Measurements from ENCODE around the gene THOC1.

Gene THOC1

DNA sequence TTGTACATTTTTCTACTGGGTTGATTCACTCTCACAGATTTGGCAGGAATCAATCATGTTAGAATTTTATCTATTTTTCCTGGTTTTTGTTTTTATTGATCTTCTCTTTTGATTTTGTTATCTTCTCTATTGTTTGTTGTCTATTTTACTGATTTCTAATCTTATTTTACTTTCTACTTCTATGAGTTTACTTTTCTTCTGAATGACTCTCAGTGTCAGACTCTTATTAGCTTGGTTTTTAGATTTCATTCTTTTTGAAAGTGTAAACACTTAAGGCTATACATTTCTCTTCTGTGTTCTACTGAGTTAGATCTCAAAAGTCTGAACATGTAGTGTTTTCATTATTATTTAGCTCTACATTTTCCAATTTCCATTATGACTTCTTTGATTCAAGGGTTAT, 47.1 kb downstream of the THOC1 start:
- Mint-ChIP-seq H3K4me1 (ENCODE audit: low read depth in 2 of 2) (peaks cover 4 to 5% of the 10 kb centered on the region in 2 donors), H3K27ac (peak overlapping the region; percentile 1 to 20), H3K9me3 (no peaks in the 10 kb centered on the region), H3K27me3 (no peaks in the 10 kb centered on the region), H3K4me3 (no peak overlapping the region), H3K36me3 (ENCODE audit: insufficient read depth) (peaks cover 60% of the 10 kb centered on the region)
- no peak for ATAC-seq (replicated peaks)
- no peak for DNase-seq

- Mint-ChIP-seq H3K36me3 (ENCODE audit: insufficient read depth) (peaks cover 60% of the 10 kb centered on the region), H3K4me1 (ENCODE audit: low read depth in 2 of 2) (peaks cover 4 to 5% of the 10 kb centered on the region in 2 donors), H3K27ac (peak overlapping the region; percentile 84 to 93), H3K4me3 (no peak overlapping the region), H3K27me3 (no peaks in the 10 kb centered on the region), H3K9me3 (no peaks in the 10 kb centered on the region)
- ATAC-seq (replicated peaks), result no peak
- no peak for DNase-seq
Observed at GRCh38 chr18:217532-218336, 50.1 kb downstream of the THOC1 start.

DNA sequence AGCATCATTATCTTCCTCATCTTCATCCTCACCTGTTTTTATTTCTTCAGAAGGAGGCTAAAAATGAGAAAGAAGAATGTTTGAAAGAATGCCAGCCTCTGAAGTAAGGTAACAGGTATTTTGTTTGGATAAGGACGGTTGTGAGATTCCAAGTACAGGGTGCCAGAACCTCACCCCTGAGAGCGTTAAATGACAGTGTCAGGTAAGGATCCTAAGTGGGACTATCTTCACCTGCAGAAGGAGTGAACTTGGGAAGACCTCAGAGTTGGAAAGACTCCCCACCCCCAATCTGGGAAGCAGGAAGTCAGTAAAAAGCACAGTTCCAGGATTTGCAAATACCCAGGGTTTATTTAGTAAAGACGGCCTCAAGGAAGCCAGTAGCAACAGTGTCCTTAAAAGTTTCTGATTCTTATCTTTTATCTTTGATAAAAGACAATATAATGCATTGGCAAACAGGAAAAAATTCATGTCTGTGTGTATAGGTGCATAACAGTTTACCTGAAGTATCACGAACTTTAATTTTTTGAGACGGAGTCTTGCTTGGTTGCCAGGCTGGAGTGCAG, 52.3 kb downstream of the THOC1 start:
- H3K9me3 Mint-ChIP-seq, result no peaks in the 10 kb centered on the region

GRCh38 chr18:213966-214365, 53.9 kb downstream of the THOC1 start:
- no peak overlapping the region for H3K4me3 Mint-ChIP-seq
- no peaks in the 10 kb centered on the region for H3K9me3 Mint-ChIP-seq
- no peaks in the 10 kb centered on the region for H3K27me3 Mint-ChIP-seq
- H3K4me1 Mint-ChIP-seq (ENCODE audit: low read depth in 2 of 2), result peaks cover 4 to 5% of the 10 kb centered on the region in 2 donors
- peak overlapping the region; percentile 8 to 14 for H3K27ac Mint-ChIP-seq
- DNase-seq, result no peak
- ATAC-seq (replicated peaks), result no peak
- peaks cover 86% of the 10 kb centered on the region for H3K36me3 Mint-ChIP-seq (ENCODE audit: insufficient read depth)

More for the DNA sequence above, 52.3 kb downstream of the THOC1 start:
- Mint-ChIP-seq H3K27ac (no peak overlapping the region), H3K27me3 (no peaks in the 10 kb centered on the region), H3K4me3 (no peak overlapping the region), H3K36me3 (ENCODE audit: insufficient read depth) (peaks cover 74% of the 10 kb centered on the region), H3K4me1 (ENCODE audit: low read depth in 2 of 2) (peaks cover 4 to 5% of the 10 kb centered on the region in 2 donors)
- ATAC-seq (replicated peaks) (no peak), DNase-seq (no peak)

GRCh38 chr18:213505-213904, 54.3 kb downstream of the THOC1 start:
- no peaks in the 10 kb centered on the region for H3K27me3 Mint-ChIP-seq
- peaks cover 91% of the 10 kb centered on the region for H3K36me3 Mint-ChIP-seq (ENCODE audit: insufficient read depth)
- DNase-seq, result no peak
- no peaks in the 10 kb centered on the region for H3K9me3 Mint-ChIP-seq
- no peak overlapping the region for H3K4me3 Mint-ChIP-seq
- peak overlapping the region; percentile 8 to 14 for H3K27ac Mint-ChIP-seq
- no peak for ATAC-seq (replicated peaks)
- H3K4me1 Mint-ChIP-seq (ENCODE audit: low read depth in 2 of 2), result peaks cover 4 to 5% of the 10 kb centered on the region in 2 donors

DNA sequence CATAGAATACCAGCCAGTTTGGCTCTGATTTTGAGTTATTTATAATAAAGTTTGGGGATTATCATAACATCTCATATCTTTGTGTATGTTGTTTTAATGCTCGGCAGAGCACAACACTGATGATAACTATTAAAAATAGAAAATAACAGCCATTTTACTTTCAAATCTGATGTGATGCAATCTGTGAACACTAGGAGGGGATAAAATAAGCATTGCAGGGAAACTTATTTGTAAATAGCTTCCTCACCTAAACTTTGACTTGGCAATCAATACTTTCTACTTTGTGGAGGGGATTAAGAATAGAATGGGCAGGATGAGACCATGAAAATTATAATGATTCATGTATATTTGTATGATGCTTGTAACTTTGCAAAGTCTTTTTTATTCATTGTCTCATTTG, 55.1 kb downstream of the THOC1 start:
- DNase-seq (no peak), ATAC-seq (replicated peaks) (no peak)
- H3K27ac Mint-ChIP-seq, result no peak overlapping the region
- no peaks in the 10 kb centered on the region for H3K27me3 Mint-ChIP-seq
- H3K36me3 Mint-ChIP-seq (ENCODE audit: insufficient read depth), result peaks cover 91% of the 10 kb centered on the region
- peaks cover 4 to 6% of the 10 kb centered on the region in 2 donors for H3K4me1 Mint-ChIP-seq (ENCODE audit: low read depth in 2 of 2)
- H3K9me3 Mint-ChIP-seq, result no peaks in the 10 kb centered on the region
- H3K4me3 Mint-ChIP-seq, result no peak overlapping the region

DNA sequence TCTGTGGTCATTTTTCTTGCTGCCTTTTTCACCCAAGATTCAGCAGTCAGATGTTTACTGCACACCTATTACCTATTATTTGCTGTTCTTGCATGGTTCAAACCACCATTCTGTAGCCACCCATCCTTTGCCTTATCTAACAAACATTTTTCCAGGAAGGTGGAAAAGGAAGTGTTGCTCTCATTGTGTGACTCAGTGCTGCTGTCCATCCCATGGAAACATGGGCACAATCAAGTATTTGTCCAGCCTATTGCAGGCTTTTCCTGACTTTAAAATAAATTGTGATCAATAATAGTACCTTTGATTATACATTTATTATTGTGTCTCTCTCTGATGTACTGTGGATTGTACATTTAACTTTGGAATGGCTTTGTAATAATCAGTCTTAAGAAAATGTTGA, 56.3 kb downstream of the THOC1 start:
- DNase-seq, result no peak
- H3K27me3 Mint-ChIP-seq, result no peaks in the 10 kb centered on the region
- H3K36me3 Mint-ChIP-seq (ENCODE audit: insufficient read depth), result peaks cover 87% of the 10 kb centered on the region

GRCh38 chr18:210733-211132, 57.1 kb downstream of the THOC1 start:
- DNase-seq, result no peak
- Mint-ChIP-seq H3K36me3 (ENCODE audit: insufficient read depth) (peaks cover 86% of the 10 kb centered on the region), H3K4me1 (ENCODE audit: low read depth in 2 of 2) (peaks cover 0 to 1% of the 10 kb centered on the region in 2 donors), H3K4me3 (no peak overlapping the region), H3K27ac (peak overlapping the region in 1 of 2 donors; percentile 19), H3K27me3 (no peaks in the 10 kb centered on the region), H3K9me3 (no peaks in the 10 kb centered on the region)
- no peak for ATAC-seq (replicated peaks)

More for the DNA sequence above, 56.3 kb downstream of the THOC1 start:
- no peak for ATAC-seq (replicated peaks)
- peak overlapping the region in 1 of 2 donors; percentile 19 for H3K27ac Mint-ChIP-seq
- H3K4me1 Mint-ChIP-seq (ENCODE audit: low read depth in 2 of 2), result peaks cover 0 to 1% of the 10 kb centered on the region in 2 donors
- H3K9me3 Mint-ChIP-seq, result no peaks in the 10 kb centered on the region
- no peak overlapping the region for H3K4me3 Mint-ChIP-seq

GRCh38 chr18:210075-210474, 57.8 kb downstream of the THOC1 start:
- ATAC-seq (replicated peaks), result no peak
- Mint-ChIP-seq H3K9me3 (no peaks in the 10 kb centered on the region), H3K4me3 (no peak overlapping the region), H3K36me3 (ENCODE audit: insufficient read depth) (peaks cover 87% of the 10 kb centered on the region), H3K27me3 (no peaks in the 10 kb centered on the region), H3K27ac (peak overlapping the region in 1 of 2 donors; percentile 32), H3K4me1 (ENCODE audit: low read depth in 2 of 2) (peaks cover 0 to 1% of the 10 kb centered on the region in 2 donors)
- no peak for DNase-seq

- H3K27me3 Mint-ChIP-seq, result no peaks in the 10 kb centered on the region
- H3K27ac Mint-ChIP-seq, result peak overlapping the region in 1 of 2 donors; percentile 15
- no peaks in the 10 kb centered on the region for H3K9me3 Mint-ChIP-seq
- DNase-seq (no peak), ATAC-seq (replicated peaks) (no peak)
- H3K4me3 Mint-ChIP-seq, result no peak overlapping the region
- peaks cover 2 to 5% of the 10 kb centered on the region in 2 donors for H3K4me1 Mint-ChIP-seq (ENCODE audit: low read depth in 2 of 2)
- peaks cover 61% of the 10 kb centered on the region for H3K36me3 Mint-ChIP-seq (ENCODE audit: insufficient read depth)
Observed at GRCh38 chr18:199768-200167, 68.1 kb downstream of the THOC1 start.

DNA sequence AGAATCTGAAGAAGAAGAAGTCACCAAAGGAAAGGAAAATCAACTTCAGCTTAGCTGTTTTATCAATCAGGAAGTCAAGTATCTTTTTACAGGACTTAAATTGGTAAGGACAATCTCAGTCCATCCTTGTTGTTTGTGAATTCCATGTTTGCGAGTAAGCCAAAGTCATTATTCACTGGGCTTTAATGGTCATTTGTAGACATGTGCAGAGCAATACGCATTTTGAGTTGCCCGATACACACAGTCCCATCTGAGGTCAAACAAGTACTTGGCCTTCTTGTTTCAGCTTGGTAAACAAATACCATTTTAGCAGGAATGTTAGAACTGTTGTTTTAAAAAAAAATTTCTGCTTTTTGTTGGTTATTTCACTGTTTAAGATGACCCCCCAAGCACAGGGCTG, 68.6 kb downstream of the THOC1 start:
- peaks cover 2 to 5% of the 10 kb centered on the region in 2 donors for H3K4me1 Mint-ChIP-seq (ENCODE audit: low read depth in 2 of 2)
- no peak for DNase-seq
- no peak for ATAC-seq (replicated peaks)
- H3K36me3 Mint-ChIP-seq (ENCODE audit: insufficient read depth), result peaks cover 59% of the 10 kb centered on the region
- H3K27me3 Mint-ChIP-seq, result no peaks in the 10 kb centered on the region
- no peaks in the 10 kb centered on the region for H3K9me3 Mint-ChIP-seq
- no peak overlapping the region for H3K27ac Mint-ChIP-seq
- no peak overlapping the region for H3K4me3 Mint-ChIP-seq

DNA sequence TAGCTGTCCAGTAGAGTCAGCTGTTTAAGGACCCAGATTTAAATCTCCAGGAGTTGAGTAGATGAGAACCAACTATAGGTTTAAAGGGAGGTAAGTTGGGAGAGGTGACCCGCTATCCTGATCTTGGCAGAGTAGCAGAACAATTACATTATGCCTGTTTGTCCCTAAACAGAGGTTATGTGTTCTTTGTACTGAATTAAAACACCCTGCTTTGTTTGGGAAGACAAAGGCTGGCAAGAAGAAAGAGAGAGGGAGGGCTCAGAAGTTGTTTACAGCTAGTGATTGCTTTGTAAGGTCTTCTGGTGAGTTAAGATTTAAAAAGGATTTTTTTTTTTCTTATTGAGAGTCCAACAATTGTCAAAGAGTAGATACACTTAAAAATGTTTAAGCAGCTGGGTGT, 72.2 kb downstream of the THOC1 start:
- DNase-seq (no peak), ATAC-seq (replicated peaks) (no peak)
- Mint-ChIP-seq H3K36me3 (ENCODE audit: insufficient read depth) (peaks cover 37% of the 10 kb centered on the region), H3K27me3 (no peaks in the 10 kb centered on the region), H3K9me3 (no peaks in the 10 kb centered on the region), H3K4me3 (no peak overlapping the region), H3K4me1 (ENCODE audit: low read depth in 2 of 2) (peaks cover 9 to 16% of the 10 kb centered on the region in 2 donors), H3K27ac (peak overlapping the region in 1 of 2 donors; percentile 7)

DNA sequence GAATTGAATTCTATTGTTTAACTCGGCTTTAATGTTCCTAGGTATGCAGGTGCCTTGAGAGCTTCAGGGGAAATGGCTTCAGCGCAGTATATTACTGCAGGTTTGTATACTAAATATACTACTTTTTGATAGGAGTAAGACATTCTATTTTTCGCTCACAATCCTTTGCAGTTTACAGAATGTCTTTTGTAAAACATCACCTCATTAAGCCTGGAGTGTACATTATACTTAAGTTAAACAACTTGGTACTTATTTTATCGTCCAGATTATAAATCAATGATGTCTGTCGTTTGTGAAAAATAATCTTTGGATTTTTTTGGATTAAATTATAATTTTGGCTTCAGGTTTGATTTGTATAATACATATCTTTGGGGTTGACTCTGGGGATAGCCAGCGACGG, 75.0 kb downstream of the THOC1 start:
- Mint-ChIP-seq H3K4me3 (no peak overlapping the region), H3K27me3 (no peaks in the 10 kb centered on the region), H3K36me3 (ENCODE audit: insufficient read depth) (peaks cover 35% of the 10 kb centered on the region), H3K9me3 (no peaks in the 10 kb centered on the region), H3K4me1 (ENCODE audit: low read depth in 2 of 2) (peaks cover 13 to 19% of the 10 kb centered on the region in 2 donors), H3K27ac (no peak overlapping the region)
- DNase-seq (no peak), ATAC-seq (replicated peaks) (no peak)

DNA sequence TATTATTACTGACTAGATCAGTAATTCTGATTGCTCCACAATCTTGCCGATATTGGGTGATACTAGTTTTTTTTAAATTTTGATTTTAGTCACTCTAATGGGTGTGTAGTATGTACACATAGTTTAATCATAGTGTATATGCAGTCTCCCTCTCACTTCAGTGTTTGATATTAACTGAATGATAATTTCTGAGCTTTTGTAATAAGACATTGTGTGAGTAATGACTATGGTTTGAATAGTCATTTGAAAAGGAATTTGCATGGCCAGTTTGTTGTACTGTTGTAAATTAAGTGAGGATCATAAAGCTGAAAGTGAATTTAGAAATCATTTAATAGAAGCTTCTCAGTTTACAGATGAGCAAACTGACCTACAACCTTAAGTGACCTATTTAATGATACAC, 76.1 kb downstream of the THOC1 start:
- Mint-ChIP-seq H3K9me3 (no peaks in the 10 kb centered on the region), H3K27ac (no peak overlapping the region), H3K4me3 (no peak overlapping the region), H3K36me3 (ENCODE audit: insufficient read depth) (peaks cover 26% of the 10 kb centered on the region), H3K4me1 (ENCODE audit: low read depth in 2 of 2) (peaks cover 13 to 25% of the 10 kb centered on the region in 2 donors), H3K27me3 (no peaks in the 10 kb centered on the region)
- ATAC-seq (replicated peaks) (no peak), DNase-seq (no peak)

All from effector memory CD8-positive, alpha-beta T cell (primary cell).